Measurements from ENCODE around the gene OBP2B.

DNA sequence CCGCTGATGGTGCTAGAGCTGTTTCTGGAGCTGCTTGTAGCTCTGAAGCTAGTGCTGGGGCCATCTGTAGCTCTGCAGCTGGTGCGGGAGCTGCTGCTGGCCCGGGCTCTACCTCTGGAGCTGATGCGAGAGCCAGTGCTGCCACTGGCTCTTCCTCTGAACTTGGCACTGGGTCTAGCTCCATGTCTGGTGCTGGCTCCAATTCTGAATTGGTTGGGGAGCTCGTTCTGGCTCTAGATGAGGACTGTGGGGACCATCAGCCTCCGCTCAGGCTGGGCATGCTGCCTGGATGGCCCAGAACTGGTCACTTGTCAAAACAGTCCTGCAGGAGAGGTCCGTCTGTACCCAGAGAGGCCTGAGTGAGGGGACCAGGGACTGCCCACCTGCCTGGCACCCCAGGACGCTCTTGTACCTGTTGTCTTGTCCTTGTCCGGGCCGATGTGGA, 21.5 kb downstream of the OBP2B start:
- TF ChIP-seq ZNF274 (IDR thresholded peaks at IDR 0.05; ENCODE audit: low read depth, low read length) (no peak), SUZ12 (IDR thresholded peaks at IDR 0.05; ENCODE audit: extremely low read depth, insufficient read depth, insufficient read length) (no peak), YY1 (IDR thresholded peaks at IDR 0.05; ENCODE audit: insufficient read depth, insufficient read length) (no peak)
